Small intestine (tissue), 7 donors: ENCODE data around the gene MYOCD. TPM values are rescaled to one million over a fixed set of nuclear protein-coding genes. Genes with fewer than 3 reads are reported as not detected.

Experiments used
- DNase-seq, 2 donors: peaks; one replicate each; pipeline versions ENCODE4 v3.0.0 to v3.0.0-alpha.2; 2013
- FAIRE-seq: peaks from 2 replicates; lab custom pipeline; 2012; peaks lifted over from hg19 to GRCh38; lab: Jason Lieb, UNC
- H3K27ac ChIP-seq, 3 donors: one replicate each; pipeline ENCODE4 v1.5.1; 2013; ENCODE audit warnings: low read length in 2 of 3, mild to moderate bottlenecking in 2 of 3, control low read depth in 1 of 3, inconsistent platforms in 1 of 3, low read depth in 1 of 3, moderate library complexity in 1 of 3
- H3K27me3 ChIP-seq, 3 donors: one replicate each; pipeline ENCODE4 v1.6.1; 2013; ENCODE audit warnings: low read length in 3 of 3, inconsistent platforms in 1 of 3; ENCODE audit not compliant: control insufficient read depth in 3 of 3, insufficient read depth in 3 of 3
- H3K36me3 ChIP-seq, 3 donors: one replicate each; pipeline ENCODE4 v1.6.1; 2013; ENCODE audit warnings: low read length in 3 of 3, inconsistent platforms in 1 of 3, low read depth in 1 of 3, mild to moderate bottlenecking in 1 of 3, moderate library complexity in 1 of 3; ENCODE audit not compliant: control insufficient read depth in 3 of 3, insufficient read depth in 2 of 3
- H3K4me1 ChIP-seq, 3 donors: one replicate each; pipeline ENCODE4 v1.6.1; 2013; ENCODE audit warnings: low read length in 2 of 3, inconsistent platforms in 1 of 3, low read depth in 1 of 3, mild to moderate bottlenecking in 1 of 3, moderate library complexity in 1 of 3; ENCODE audit not compliant: control insufficient read depth in 3 of 3, insufficient read depth in 2 of 3
- H3K4me3 ChIP-seq, 3 donors: one replicate each; pipeline ENCODE4 v1.5.1; 2013; ENCODE audit warnings: low read length in 3 of 3, control low read depth in 1 of 3, inconsistent platforms in 1 of 3, low read depth in 1 of 3, mild to moderate bottlenecking in 1 of 3, moderate library complexity in 1 of 3
- H3K9me3 ChIP-seq, 2 donors: one replicate each; pipeline ENCODE4 v1.6.1; 2013; ENCODE audit warnings: low read depth in 1 of 2, low read length in 1 of 2; ENCODE audit not compliant: control insufficient read depth in 2 of 2, insufficient read depth in 1 of 2
- WGBS, 3 donors: extraction: QIAGEN DNeasy Blood & Tissue Kit; methylation state at CpG; one replicate each; pipeline ENCODE4 v1.1.7; 2013; 5-methylcytosine and 5-hydroxymethylcytosine counted together
- polyA plus RNA-seq, 4 donors: library from polyadenylated mRNA; stranded (reverse) in 3 of 4; unstranded in 1 of 4; fragments of 200-250 nt in 3 of 4; fragments of 120-200 nt in 1 of 4; gene quantifications; one replicate each; pipeline versions ENCODE4 v1.2.1 to v1.2.3, GENCODE V29; 2013
- donor health status: healthy with polysubstance abuse.
- donor health status: control.
- donor health status: control.
- donor health status: Bipolar disorder and iron deficiency.
- donor health status: healthy.

MYOCD gene
- polyA plus RNA-seq, 4 donors: under 0.01 to 3.1 (median 2.1) TPM

DNA sequence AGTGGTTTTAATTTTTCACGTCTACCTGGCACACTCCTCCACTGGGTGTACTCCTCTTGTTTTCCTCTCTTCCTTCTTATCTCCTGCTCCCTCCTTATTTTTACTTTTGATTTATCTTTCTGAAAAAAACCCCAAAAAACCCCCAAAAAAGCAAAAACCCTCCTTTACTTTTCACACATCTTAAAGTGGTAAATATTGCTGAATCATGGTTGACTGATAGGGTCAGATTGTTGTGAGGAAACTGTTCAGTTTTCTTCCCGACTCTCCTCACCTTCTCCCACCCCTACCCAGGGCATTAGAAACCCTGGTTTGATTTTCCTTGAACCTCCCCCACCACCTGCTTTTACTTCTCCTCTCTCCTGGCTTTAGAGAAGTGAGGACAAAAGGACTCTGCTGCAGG, 149.0 kb downstream of the MYOCD start:
- WGBS, 3 donors: 63 to 74% (median 71%) methylated on average over 2 of the region's 2 CpGs
- no peaks in the 10 kb centered on the region for H3K4me1 ChIP-seq
- H3K9me3 ChIP-seq: peaks cover 0 to 5% of the 10 kb centered on the region in 2 donors
- H3K4me3 ChIP-seq: no peak overlapping the region
- no peak overlapping the region for H3K27ac ChIP-seq
- no peaks in the 10 kb centered on the region for H3K27me3 ChIP-seq
- DNase-seq: no peak
- no peaks in the 10 kb centered on the region for H3K36me3 ChIP-seq
- FAIRE-seq: no peak

DNA sequence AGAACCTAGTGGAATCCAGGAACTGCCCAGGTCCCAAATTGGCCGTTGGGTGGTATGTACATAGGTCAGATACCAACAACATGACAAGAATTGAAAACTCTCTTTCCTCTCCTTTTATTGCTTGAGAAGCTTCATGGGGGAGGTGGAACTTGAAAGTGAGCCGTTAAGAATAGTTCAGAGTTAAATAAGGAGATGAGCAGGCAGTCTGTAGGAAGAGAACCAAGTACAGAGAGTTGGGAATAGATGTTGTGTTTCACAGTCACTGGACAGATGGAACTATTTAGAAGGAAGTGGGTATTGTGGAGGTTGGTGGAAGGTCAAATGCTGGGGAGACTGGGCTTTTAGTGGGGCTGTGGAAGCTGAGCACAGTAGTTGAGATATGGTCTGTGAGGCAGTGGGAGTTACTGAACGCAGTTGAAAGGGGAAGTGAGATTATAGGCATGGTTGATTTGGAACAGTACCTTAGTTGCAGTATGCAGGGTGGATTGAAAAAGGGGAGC, 150.0 kb downstream of the MYOCD start:
- no peaks in the 10 kb centered on the region for H3K36me3 ChIP-seq
- FAIRE-seq (no peak), DNase-seq (no peak)
- H3K4me3 ChIP-seq: no peak overlapping the region
- no peaks in the 10 kb centered on the region for H3K27me3 ChIP-seq
- H3K9me3 ChIP-seq: peaks cover 0 to under 1% of the 10 kb centered on the region in 2 donors
- 37 to 56% (median 39%) methylated on average over 3 of the region's 3 CpGs for WGBS, 3 donors
- H3K4me1 ChIP-seq: no peaks in the 10 kb centered on the region
- H3K27ac ChIP-seq: no peak overlapping the region

Other genes with a start within 250 kb of the MYOCD start
- gene ARHGAP44, start 123.6 kb downstream of the MYOCD start, polyA plus RNA-seq: 10 to 100 TPM in 1 of 4 donors, 1 to 10 TPM in 3; 2.3 to 12.3 (median 6.9) TPM